MCF 10A (cell line): ENCODE measurements around the gene DENND5A. TPM values are rescaled to one million over a fixed set of nuclear protein-coding genes. Genes with fewer than 3 reads are reported as not detected.

Experiments
- BruUV-seq: library from RNA; stranded (reverse); fragments of 400-500 nt; replicated peaks from 2 replicates; lab custom pipeline; 2021; lab: Mats Ljungman, UMichigan
- CTCF ChIA-PET: fragments of 300-600 bp; sonication (Branson Sonifier 250); formaldehyde crosslinking; extraction: SDS; loops from one replicate; lab custom pipeline; 2021; ENCODE audit warnings: antibody characterized with exemption, inconsistent platforms; lab: Yijun Ruan, JAX
- POLR2A ChIA-PET: fragments of 300-600, 350-650 bp; sonication (Branson Sonifier 250); formaldehyde crosslinking; extraction: SDS; loops from one replicate; lab custom pipeline; 2020; ENCODE audit warnings: antibody characterized with exemption, inconsistent platforms; lab: Yijun Ruan, JAX
- DNase-seq: peaks from one replicate; pipeline ENCODE4 v3.0.0-alpha.2; 2018; ENCODE audit not compliant: unreplicated experiment
- H3K27ac Mint-ChIP-seq: one replicate; pipeline ENCODE4 v1.8.0; 2022; ENCODE audit warnings: mild to moderate bottlenecking, low read depth, mixed read lengths; ENCODE audit not compliant: unreplicated experiment
- H3K27me3 Mint-ChIP-seq: one replicate; pipeline ENCODE4 v1.8.0; 2022; ENCODE audit warnings: mixed read lengths; ENCODE audit not compliant: insufficient read depth, unreplicated experiment
- H3K36me3 Mint-ChIP-seq: one replicate; pipeline ENCODE4 v1.8.0; 2022; ENCODE audit warnings: mild to moderate bottlenecking, moderate library complexity, mixed read lengths; ENCODE audit not compliant: insufficient read depth, unreplicated experiment
- H3K4me1 Mint-ChIP-seq: one replicate; pipeline ENCODE4 v1.8.0; 2022; ENCODE audit warnings: mixed read lengths; ENCODE audit not compliant: insufficient read depth, unreplicated experiment
- H3K4me3 Mint-ChIP-seq: one replicate; pipeline ENCODE4 v1.8.0; 2022; ENCODE audit warnings: mild to moderate bottlenecking, moderate library complexity, mixed read lengths; ENCODE audit not compliant: unreplicated experiment
- H3K9me3 Mint-ChIP-seq: one replicate; pipeline ENCODE4 v1.8.0; 2022; ENCODE audit warnings: mixed read lengths; ENCODE audit not compliant: unreplicated experiment
- intact Hi-C: fragments of 100-400 bp; cut with micrococcal nuclease; formaldehyde crosslinking; loops from 2 replicates; pipeline ENCODE4 v1.14.1; 2022
- total RNA-seq: library from RNA; stranded (reverse); gene quantifications from 2 replicates; pipeline ENCODE4 v1.2.3, GENCODE V29; 2022
- TF ChIP-seq, protein P1 (sequence below): fragments of 200-600 bp; IDR thresholded peaks from one replicate; pipeline ENCODE4 v1.8.0; 2022; ENCODE audit warnings: antibody characterized with exemption, mild to moderate bottlenecking; ENCODE audit not compliant: unreplicated experiment

DENND5A gene
- total RNA-seq, 1 experiment from 2014 or later = 55.4 TPM

DNA sequence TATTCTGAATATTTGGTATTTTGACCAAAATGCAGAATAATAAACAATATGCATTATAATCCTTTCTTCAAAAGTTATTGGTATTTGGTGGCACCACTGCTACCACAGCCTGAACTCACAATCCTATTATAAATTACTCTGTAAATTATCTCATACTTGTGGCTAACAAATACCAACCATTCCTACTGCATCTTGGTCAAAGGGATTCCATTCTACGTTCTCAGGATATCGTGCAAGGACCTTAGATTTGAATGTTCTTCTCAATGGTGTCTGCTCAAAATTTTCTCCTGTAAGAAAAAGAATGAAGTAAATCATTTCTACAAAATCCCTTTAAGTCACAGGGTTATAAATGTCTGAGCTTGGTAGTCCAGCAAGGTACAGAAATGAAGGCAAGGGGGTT, 58.7 kb downstream of the DENND5A start:
- Mint-ChIP-seq H3K4me1 (peaks cover 18% of the 10 kb centered on the region), H3K27me3 (no peaks in the 10 kb centered on the region), H3K36me3 (peaks cover 13% of the 10 kb centered on the region), H3K27ac (no peak overlapping the region), H3K9me3 (no peaks in the 10 kb centered on the region), H3K4me3 (no peak overlapping the region)
- POLR2A ChIA-PET = no interaction called here
- intact Hi-C loops = no loop called here
- DNase-seq = no peak
- no TSS peak for BruUV-seq
- TF ChIP-seq, protein P1, sequence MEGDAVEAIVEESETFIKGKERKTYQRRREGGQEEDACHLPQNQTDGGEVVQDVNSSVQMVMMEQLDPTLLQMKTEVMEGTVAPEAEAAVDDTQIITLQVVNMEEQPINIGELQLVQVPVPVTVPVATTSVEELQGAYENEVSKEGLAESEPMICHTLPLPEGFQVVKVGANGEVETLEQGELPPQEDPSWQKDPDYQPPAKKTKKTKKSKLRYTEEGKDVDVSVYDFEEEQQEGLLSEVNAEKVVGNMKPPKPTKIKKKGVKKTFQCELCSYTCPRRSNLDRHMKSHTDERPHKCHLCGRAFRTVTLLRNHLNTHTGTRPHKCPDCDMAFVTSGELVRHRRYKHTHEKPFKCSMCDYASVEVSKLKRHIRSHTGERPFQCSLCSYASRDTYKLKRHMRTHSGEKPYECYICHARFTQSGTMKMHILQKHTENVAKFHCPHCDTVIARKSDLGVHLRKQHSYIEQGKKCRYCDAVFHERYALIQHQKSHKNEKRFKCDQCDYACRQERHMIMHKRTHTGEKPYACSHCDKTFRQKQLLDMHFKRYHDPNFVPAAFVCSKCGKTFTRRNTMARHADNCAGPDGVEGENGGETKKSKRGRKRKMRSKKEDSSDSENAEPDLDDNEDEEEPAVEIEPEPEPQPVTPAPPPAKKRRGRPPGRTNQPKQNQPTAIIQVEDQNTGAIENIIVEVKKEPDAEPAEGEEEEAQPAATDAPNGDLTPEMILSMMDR = no peak
- CTCF ChIA-PET = interaction anchor here (0.6 kb wide), 1 partner anchor 74 kb away, joined by 3 read pairs; no protein-coding TSS in a partner anchor

DNA sequence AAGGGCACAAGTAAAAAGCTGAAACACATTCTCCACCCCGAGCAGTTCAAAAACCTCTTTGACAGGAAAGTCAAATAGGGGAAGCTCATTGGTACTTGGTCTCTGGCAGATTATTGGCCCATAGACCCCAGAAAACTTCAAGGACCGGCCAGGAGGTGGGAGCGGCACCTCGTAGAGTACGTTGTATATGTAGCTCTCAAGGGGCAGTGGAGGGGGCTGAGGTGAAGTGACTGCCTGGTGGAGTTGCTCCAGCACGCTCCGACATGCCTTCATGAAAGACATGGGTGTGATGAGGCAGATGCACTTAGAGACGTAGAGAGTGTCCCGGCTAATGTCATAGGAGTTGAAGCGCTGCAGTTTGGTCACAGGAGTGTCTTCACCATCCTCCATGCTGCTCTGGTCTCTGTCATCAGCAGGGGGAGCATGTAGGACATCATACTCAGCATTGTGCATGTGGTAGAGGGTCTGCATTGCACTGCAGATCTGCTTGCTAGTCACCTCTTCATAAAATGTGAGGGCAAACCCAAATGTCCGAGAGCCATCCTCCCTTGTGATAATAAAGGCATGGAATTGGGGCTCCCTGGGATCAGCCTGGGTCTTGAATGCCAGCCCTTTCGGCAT, 61.3 kb downstream of the DENND5A start:
- Mint-ChIP-seq H3K4me3 (no peak overlapping the region), H3K27me3 (no peaks in the 10 kb centered on the region), H3K36me3 (peaks cover 8% of the 10 kb centered on the region), H3K27ac (peak overlapping the region; percentile 35), H3K9me3 (no peaks in the 10 kb centered on the region), H3K4me1 (peaks cover under 1% of the 10 kb centered on the region)
- intact Hi-C loops = no loop called here
- BruUV-seq = no TSS peak
- TF ChIP-seq, protein P1 = no peak
- ChIA-PET POLR2A (no interaction called here), CTCF (interaction anchor here (0.6 to 0.8 kb wide), 3 partner anchors 8 to 181 kb away, joined by 3 read pairs; partner anchors contain the start of gene IPO7)
- DNase-seq = no peak

DNA sequence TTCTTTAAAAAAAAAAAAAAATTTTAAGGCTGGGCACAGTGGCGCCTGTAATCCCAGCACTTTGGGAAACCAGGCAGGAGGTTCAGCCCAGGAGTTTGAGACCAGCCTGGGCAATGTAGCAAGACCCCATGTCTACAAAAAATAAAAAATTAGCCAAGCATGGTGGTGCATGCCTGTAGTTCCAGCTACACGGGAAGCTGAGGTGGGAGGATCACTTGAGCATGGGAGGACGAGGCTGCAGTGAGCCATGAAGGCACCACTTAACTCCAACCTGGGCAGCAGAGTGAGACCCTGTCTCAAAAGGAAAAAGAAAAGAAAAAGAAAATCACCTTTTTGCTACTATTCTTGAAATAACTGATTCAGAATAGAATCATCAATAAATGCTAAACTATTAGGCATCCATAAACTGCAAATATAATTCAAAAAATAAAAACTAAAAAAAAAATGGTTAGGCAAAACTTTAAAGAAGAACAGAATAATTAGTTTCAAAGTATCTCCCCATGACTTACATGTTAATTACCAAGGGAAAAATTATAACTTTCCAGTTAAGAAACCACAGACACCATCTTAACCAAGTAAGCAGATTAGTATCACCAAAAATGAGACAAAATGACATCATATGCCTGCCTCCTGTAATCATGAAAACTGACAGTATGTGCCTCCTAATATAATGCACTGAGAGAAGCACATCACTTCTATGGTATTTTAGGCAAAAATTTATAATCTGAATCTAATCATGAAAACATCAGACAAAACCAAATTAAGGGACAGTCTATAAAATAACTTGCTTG, 63.6 kb downstream of the DENND5A start:
- intact Hi-C loops = no loop called here
- CTCF ChIA-PET = no interaction called here

DNA sequence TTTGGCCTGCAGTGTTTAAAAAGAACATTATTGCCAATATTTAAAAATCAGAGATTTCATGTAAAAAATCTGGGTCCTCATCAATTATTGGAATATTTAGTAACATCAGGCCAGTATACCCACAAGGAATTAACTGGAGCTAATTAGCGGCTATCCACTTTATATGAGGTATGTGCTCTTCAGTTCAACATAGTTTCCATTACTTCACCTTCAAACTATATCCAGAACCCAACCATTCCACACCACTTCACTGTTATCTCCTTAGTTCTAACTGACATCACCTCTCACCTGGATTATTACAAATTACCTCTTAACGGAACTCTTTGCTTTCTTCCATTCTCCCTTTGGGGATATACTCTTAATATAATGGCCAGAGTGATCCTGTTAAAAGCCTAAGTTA, 64.7 kb downstream of the DENND5A start:
- no peak overlapping the region for H3K4me3 Mint-ChIP-seq
- no TSS peak for BruUV-seq
- intact Hi-C loops = no loop called here
- no peaks in the 10 kb centered on the region for H3K9me3 Mint-ChIP-seq
- H3K27me3 Mint-ChIP-seq = no peaks in the 10 kb centered on the region
- H3K27ac Mint-ChIP-seq = no peak overlapping the region
- no peak for DNase-seq
- ChIA-PET POLR2A (interaction anchor here (1.6 kb wide), 1 partner anchor 12 kb away, joined by 3 read pairs; no protein-coding TSS in a partner anchor), CTCF (interaction anchor here (0.6 kb wide), 1 partner anchor 63 kb away, joined by 4 read pairs; no protein-coding TSS in a partner anchor)
- no peaks in the 10 kb centered on the region for H3K4me1 Mint-ChIP-seq
- TF ChIP-seq, protein P1 = no peak
- H3K36me3 Mint-ChIP-seq = peaks cover 6% of the 10 kb centered on the region

More for the DNA sequence above, 63.6 kb downstream of the DENND5A start:
- BruUV-seq = no TSS peak
- H3K27ac Mint-ChIP-seq = no peak overlapping the region
- TF ChIP-seq, protein P1 = no peak
- no peaks in the 10 kb centered on the region for H3K27me3 Mint-ChIP-seq
- no peak overlapping the region for H3K4me3 Mint-ChIP-seq
- DNase-seq = no peak
- H3K9me3 Mint-ChIP-seq = no peaks in the 10 kb centered on the region
- peaks cover 6% of the 10 kb centered on the region for H3K36me3 Mint-ChIP-seq
- H3K4me1 Mint-ChIP-seq = no peaks in the 10 kb centered on the region
- POLR2A ChIA-PET = no interaction called here
